GM12892 (cell line): ENCODE data around the gene TXNL4B.

ENCODE experiments used
- POLR2A ChIP-seq: IDR thresholded peaks from 2 replicates; pipeline ENCODE4 v1.6.1; 2011; ENCODE audit warnings: low read depth, low read length, control low read depth
- TAF1 ChIP-seq: IDR thresholded peaks from 2 replicates; pipeline ENCODE4 v1.6.1; 2011; ENCODE audit warnings: low read depth, mild to moderate bottlenecking, control low read depth, low read length, borderline replicate concordance

GRCh38 chr16:72131036-72131435 lies 37.6 kb upstream of the TXNL4B start:
- no peak for TF ChIP-seq POLR2A
- no peak for TF ChIP-seq TAF1
